Kidney glomerular epithelial cell (primary cell): Measurements from ENCODE around the gene TTLL12.

Experiments used
- DNase-seq: peaks from one replicate; lab custom pipeline; 2025; lab: John Stamatoyannopoulos, UW

The TTLL12 gene

DNA sequence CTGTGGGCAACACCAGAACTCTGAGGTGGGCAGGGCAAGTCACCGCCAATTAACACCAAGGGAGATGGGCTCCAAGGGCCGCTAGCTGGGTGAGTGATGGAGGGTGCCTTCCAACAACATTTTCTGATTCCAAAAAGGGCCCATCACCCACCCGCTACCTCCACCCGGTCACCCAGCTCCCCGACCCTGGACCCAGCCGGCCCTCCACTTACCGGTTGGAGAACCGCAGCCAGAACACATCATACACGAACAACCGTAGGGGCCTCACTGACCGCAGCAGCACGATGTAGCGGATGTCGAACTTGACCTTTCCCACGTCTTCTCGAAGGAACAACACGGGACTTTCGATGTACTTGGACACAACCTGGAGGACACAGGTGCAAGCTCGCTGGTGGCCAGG, 14.7 kb downstream of the TTLL12 start:
- no peak for DNase-seq

DNA sequence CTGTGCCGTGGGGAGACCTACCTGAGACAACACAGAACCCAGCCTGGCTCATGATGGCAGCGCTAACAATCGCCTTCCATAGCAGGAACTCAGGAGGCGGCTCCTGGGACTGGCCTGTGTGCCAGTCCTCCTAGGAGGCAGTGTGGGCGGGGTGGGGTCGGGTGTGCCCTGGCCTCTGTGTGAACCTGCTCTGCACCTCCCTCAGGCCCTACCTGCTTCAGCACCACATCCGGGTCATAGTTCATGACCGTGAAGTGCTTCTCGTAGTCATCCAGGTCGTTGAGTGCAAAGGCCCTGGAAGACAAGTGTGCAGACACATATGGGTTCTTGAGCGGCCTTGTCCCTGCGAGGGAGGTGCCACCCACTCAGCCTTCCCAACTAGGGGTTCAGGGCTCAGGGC, 15.3 kb downstream of the TTLL12 start:
- no peak for DNase-seq

DNA sequence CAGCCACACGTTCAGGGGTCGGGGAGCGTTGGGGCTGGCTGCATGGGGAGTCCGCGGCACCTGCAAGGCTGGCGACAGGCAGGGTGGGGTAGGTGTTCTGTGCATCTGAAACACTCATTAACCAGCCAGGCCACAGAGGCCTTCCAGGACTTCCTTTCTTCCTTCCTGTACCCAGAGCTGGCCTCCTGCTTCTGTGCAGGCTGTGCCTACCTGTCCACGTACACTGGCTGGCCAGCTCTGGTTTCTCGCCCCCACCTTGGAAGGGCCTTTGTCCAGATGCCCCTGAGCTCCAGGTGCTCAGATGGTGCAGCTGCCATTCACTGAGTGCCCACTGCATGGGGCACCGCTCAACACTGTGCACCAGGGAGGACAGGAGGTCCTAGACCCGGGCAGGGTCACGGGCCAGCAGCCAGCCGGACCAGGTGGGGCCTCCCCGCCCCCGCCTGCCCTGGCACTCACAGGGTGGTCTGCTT, 15.9 kb downstream of the TTLL12 start:
- no peak for DNase-seq

DNA sequence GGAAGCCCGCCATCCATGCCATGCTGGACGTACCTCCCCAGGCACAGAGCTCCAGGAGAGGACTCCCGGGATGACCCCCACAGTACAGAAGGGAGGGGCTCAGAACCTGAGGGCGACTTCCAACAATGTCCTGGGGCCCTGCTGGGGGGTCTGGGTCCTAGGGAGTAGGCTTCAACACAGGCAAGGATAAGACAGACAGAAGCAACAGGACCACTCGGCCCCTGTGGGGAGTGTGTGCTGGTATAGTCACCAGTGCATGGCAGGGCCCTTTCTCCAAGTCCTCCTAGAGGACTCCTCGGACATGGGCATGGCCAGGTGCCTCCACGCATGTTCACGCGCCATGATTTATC, 16.8 kb downstream of the TTLL12 start:
- no peak for DNase-seq

DNA sequence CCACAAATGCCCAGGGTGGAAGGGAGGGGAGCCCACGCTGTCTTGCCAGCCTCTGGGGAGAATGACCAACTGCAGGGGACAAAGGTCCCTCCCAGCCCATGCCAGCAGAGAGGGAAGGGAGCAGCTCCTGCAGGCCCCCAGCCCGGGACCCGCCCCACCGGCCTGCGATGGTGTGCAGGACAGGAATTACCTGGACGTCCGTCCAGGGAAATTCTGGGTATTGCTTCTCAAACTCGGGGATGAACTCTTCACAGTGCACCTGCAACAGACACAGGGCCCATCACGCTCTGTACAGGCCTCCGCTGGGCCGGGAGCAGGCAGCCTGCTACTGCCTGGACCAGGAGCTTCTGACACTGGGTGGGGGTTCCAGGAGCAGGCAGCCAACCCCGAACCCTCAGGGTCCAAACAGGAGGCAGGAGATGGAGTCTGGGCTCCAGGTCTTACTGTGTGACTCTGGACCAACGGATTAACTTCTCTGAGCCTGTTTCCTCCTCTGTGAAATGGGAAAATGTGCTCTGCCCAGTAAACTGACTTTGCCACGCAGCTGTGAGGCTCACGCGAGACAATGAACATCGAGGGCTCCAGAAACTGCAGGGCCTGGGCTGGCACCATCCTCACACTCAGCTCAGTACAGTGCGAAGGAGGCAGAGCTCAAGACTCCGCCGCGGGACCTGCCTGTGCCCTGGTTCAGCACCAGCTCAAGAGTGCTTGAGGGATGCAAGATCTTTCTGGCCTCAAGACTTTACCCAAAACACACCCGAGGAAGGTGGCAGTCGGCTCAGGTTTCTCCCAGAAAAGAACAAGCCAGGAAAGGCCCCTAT, 17.4 kb downstream of the TTLL12 start:
- DNase-seq = no peak

DNA sequence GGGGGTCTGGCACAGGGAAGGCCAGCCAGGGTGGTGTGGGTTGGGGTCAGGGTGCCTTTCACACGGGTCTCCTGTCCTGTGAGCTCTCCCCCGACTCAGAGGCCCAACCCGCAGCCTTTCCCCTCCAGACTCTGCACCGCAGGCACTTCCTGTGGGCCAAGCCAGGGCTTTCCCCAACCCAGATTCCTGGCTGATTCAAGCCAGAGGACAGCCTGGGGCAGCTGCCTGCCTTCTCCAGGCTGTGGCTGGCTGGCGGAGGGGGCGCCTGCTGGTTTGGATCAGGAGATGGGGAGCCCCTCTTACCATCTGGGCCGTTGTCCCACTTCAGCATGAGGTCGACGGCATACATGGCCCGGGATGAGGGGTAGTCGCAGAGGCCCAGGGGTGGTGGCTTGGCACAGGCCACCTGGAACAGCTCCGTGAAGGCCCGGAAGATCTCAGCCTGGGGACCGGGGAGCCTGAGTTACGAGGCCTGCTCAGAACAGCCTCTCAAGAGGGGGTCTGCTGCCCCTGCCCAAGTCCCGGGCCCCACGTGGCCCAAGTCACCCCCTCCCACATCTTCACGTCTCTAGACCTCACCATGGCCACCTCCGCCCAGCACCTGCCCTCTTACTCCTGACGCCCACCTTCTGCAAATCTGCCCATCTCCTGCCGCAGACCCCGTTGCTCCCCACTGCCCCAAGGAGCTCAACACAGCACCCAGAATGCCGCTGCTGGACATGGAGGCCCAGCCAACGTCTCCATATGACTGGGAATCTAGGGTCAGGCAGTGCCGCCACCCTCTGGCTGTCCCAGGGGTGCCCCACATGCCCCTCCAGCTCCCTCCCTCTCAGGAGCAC, 18.2 kb downstream of the TTLL12 start:
- DNase-seq = no peak

DNA sequence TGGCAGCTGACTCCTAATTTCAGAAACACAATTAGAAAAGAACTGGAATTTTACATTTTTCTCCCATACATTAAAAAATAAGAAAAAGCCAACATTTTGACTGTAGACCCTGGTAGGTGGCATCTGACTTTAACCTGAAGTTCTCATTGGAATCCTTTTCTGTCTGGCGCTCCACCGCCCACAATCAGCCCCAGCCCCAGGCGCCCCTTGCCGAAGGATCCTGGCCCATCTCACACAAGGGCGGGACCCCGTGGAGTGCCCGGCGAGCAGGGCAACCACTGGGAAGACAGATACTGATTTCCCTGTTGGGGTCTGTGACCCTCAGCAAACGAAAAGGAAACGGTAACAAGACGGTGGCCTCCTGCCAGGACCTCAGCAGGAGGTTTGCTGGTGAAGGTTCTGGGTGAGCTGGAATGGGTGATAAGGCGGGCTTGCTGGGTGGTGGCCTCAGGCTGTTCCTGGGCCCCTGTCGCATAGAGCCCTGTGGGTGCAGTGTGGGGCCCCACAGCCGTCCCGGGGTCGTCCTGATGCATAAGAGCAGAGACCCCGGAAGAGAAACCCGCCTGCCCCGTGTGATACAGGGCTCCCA, 19.8 kb downstream of the TTLL12 start:
- DNase-seq = no peak

DNA sequence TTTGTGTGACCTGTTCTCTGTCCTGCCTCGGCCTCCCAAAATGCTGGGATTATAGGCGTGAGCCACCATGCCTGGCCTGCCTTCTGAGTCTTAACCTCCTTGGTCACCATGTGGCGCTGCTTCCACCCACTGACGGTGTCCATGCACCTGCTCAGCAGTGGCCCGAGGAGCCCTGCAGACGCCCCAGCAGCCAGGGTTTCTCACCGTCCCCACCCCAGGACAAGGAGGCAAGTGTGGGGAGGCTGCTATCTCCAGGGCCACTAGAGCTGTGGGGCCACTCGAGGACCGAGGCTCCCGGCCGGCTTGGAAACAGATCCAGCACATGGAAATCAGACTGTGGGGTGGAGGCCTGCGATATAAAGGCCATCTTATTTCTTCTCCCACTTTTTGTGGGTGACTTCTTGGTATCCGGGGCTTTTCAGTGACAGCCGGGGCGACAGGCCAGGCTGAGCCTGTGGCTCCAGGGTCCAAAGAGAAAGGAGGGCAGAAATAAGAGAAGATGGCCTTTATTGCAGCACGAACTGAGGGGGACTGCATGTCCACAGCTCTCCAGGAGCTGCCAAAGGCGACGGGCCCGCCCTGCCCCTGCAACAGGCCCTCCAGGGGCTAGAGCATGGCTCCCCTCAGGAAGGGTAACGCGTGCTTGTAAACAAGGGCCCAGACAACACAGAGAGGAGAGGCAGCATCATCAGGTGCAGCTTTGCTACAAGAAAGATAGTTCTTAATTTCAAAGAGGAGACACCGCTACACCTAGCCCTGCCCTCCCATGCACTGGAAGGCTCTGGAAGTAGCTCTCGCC, 20.6 kb downstream of the TTLL12 start:
- no peak for DNase-seq

DNA sequence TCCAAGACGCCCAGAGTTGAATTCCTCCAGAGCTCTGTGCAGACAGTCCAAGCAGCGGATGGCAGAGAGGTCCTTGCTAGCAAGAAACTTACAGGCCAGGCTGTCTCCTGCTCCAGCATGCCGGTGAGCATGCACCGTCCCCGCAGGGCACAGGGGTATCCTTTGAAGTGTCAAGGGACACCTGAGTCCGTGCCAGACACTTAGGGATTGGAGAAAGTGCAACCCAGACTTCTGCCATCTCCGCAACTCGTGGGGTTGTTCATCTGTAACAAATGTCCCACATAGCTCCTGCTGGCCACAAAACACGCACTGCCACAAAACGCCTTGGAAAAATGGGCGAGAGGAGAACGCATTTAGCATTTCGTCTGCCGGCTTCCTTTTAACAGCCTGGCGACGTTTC, 22.3 kb downstream of the TTLL12 start:
- no peak for DNase-seq

DNA sequence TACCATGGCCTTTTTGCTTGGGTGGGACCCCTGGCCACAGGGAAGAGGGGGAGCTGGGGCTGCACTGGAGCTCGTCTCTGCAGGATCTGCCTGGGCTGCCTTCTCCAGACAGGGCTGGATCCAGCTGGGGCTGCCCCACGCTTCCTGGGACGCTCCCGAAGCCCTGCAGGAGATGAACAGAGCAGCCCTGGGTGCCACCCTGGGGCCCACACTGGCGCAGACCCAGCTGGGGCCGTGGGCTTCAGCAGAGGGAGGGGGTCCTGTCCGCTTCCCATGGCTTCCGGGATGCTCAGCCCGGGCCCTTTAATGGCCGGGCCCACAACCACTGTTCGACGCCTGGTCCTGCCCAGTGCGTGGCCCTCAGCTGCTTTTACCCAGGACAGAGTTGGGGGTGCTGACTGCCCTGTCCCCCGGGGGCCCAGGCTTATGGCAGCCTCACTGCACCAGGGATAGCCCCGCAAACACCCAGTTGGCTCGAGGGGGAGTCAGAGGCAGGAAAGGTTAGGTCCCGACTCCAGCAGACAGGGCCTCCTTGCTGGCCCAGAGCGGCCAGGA, 23.6 kb downstream of the TTLL12 start:
- no peak for DNase-seq

DNA sequence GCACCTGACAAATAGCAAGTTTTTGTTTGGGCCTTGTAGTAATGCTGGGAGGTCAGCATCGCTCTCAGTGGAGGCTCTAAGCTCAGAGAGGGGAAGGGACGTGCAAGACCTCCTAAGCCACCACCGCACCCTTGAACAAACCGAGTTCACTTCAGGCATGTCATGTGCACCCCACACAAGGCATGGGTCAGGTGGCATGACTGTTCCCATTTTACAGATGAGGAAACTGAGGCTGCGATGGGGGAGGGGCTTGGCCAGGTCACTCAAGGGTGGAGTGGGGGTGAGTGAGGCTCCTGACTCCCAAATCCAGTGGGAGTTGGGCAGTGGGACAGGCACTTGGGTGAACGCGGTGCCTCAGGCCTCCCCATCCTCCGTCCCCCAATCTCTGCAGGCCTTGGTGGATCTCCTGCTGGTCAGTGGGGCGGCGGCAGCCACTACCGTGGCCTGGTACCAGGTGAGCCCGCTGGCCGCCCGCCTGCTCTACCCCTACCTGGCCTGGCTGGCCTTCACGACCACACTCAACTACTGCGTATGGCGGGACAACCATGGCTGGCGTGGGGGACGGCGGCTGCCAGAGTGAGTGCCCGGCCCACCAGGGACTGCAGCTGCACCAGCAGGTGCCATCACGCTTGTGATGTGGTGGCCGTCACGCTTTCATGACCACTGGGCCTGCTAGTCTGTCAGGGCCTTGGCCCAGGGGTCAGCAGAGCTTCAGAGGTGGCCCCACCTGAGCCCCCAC, 24.4 kb downstream of the TTLL12 start:
- DNase-seq = no peak

DNA sequence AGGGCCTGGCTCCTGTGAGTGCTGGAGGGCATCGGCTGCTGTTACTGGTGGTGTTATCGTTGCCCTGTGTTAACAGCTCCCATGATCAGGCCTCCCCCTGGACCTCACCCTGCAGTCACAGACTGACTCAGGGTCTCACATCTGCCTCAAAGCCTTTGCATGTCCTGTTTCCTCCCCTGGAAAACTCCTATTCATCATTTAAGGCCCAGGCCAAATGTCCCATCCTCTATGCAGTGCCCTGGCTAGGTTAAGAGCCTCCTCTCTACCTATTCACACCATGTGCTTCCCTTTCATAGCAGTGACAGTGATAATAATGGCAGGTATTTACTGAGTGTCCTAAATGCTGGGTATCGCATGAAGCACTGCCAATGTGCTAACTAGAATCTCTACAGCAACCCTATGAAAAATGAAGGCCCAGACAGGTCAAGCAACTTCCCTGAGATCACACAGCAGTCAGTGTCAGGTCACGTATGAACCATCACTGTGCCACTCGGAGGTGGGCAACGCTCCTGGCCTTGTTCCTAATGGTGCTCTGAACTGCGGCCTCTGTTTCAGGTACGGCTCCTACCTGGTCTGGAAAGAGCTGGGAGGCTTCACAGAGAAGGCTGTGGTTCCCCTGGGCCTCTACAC, 26.3 kb downstream of the TTLL12 start:
- no peak for DNase-seq

DNA sequence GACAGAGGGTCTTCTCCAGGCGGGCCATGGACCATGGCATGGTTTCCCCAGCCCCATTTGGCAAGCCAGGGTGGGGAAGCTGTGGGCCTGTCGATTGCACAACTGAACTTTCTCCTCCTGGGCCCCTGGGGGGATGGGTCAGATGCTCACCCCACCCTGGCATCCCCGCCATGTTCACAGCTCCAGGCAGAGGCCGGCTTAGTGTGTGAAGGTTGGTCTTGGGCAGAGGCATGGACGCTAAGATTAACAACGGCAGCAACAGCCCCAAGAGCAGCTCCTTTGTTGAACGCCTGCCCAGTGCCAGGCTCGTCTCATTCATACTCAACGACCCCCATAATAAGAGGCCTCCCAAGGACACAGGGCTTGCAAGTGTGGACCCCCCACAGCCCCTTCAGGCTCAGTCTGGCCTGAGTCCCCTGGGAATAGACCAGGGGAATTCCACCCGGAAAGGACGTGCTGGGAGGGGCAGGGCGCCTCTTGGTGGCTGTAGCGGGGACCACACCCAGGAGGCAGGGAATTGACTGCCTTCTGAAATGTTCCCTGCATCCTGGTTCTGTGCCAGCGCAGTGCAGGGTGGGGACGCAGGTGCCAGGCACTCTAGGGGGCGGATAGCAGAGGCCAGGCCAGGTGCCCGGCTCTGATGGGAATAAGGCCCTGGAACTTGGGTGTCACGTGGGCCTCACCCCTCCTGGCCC, 27.3 kb downstream of the TTLL12 start:
- no peak for DNase-seq

DNA sequence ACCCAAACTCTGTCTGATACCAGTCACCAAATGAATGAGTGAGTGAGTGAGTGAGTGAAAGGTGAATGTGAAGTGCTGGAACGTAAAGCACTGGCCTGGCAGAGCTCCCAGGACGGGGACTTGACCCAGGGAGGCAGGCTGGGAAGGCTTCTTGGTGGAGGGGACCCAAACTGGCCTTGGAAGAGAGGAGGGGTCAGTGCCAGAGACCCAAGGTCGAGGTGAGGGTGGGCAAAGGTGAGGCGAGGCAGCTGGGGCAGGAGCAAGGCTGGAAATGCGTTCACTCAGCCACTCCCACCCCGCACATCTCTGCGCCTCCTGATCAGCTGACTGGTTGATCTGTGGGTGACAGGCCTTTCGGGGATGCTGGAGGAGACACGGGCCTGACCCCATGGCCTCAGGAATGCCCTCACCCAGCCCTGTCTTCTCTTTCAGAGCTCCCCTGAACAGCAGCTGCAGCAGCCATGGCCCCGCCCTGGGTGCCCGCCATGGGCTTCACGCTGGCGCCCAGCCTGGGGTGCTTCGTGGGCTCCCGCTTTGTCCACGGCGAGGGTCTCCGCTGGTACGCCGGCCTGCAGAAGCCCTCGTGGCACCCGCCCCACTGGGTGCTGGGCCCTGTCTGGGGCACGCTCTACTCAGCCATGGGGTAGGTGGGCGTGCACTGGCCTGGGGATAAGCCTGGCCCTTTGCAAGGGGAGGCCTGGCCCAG, 28.0 kb downstream of the TTLL12 start:
- DNase-seq = no peak

DNA sequence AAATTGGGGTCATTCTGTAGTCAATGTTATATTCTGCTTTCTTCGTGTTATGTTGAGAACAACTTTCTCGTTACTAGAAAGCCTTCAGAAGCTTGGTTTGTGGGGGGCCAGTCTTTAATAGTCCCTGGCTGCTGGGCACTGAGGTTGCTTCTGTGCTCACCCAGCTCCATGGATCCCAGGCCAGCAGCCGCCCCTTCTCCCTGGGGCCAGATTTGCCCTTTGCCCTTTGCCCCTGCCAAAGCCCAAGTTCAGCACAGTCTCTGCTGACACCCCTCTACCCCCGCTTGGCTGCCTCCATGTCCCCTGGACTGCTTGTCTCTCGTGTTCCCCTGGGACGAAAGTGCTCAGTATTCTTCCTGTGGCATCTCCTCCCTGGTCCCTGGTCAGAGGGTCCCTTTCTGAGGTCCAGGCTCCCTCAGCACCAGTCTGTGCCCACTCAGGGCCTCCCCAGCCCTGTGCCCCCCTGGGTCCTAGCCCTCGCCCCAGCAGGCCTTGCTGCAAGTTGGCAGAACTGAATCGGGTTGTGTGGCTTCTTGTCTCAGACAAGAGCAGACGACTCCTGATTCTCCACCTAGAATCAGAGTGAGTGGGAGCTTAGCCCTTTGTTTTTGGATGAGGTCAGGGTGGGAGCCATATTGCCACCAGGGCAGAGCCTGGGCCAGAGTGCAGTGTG, 28.9 kb downstream of the TTLL12 start:
- no peak for DNase-seq

DNA sequence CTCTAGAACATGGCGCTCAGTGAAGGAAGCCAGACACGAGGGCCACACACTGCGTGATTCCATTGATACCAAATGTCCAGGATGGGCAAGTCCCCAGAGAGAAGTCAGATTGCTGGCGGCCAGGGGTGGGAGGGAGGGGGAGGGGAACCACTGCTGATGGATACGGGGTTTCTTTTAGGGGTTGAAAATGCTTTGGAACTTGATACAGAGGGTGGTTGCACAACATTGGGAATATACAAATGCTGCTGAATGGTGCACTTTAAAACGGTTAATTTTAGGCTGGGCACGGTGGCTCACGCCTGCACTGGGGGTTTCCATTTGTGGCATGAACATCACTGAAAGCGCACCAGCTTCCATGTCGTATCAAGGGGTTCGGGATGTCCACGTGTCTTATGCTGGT, 30.5 kb downstream of the TTLL12 start:
- no peak for DNase-seq

DNA sequence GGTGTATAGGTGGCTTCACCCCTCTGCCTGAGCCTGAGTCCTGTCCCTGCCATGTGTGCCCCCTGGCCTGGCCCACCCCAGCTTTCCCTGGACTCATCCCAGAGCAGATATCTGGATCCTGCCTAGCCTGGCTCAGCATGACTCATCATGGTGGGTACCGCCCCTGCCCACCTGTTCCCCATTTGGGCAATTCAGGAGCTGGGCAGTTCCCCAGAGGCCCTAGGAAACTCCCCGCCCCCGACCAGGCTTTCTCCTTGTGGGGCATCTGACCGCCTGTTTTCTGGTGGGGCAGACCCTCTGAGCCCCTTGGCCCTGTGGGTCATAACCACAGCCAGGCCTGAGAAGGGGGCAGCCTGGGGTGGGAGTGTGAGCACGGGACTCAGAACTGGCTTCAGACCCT, 31.1 kb downstream of the TTLL12 start:
- DNase-seq = no peak

DNA sequence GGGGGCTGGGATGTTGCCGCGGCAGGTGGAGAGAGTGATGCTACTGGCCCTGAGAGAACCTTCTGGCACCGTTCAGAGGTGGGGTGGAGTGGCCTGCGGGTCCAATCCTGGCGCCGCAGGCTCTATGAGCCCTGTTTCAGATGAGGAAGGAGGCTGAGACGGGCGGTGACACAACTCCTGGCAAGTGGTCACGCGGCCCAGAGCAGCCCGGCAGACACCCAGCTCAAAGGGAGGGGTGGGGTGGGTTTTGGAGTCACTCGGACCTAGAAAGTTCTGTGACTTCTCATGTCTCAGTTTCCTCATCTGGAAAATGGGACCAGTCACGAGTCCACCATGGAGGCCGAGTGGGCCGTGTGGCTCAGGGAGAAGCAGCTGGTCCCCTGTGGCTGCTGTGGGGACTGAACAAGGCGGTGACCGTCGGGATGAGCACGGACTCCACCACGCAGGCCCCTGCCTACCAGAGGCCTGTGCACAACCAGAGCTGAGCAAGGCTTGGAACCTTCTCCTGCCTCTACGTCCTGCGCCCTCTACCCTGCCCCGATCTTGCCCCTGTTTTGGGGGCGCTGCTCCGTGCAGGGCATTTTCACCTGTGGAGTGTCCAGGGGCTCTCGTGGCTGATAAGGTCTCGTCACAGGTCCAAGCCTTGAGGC, 31.9 kb downstream of the TTLL12 start:
- DNase-seq = no peak
